Activated CD8-positive, alpha-beta memory T cell treated with anti-CD3 and anti-CD28 coated beads for 48 hours (primary cell): ENCODE measurements around the gene SYTL3.

Experiments used
- DNase-seq, 3 experiments: peaks; one replicate each; pipeline ENCODE4 v3.0.0-alpha.2; 2020; ENCODE audit warnings: low read depth in 2 of 3, low spot score in 2 of 3

The SYTL3 gene

DNA sequence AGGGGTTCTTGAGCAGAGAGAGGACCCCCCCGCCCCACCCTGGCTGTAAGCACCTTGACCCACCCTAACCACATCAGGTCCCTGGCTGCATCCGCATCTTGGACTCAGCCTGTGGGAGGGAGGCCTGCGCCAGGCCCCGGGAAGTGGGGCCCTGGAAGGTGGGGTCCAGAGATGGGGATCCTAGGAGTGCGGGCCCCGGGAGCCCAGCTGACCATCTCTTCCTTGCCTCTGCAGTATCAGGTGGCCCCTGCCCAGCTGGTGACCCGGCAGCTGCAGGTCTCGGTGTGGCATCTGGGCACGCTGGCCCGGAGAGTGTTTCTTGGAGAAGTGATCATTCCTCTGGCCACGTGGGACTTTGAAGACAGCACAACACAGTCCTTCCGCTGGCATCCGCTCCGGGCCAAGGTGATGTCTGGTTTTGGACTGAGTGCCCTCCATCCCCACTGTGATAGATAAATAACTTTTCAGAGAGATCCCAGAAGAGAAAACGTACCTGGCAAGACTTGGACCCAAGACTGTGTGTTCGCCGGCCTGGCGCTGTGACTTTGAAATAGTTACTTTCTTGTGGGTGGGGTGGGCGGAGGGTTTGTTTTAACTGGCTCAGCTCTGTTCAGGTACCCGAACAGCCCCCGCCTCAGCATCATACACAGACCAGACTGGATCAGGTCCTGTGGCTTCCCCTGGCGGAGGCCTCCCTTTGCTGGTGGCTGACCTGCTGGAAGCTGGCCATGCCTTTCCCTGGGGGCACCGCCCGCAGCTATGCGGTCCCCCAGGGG lies 107.3 kb downstream of the SYTL3 start:
- no peak for DNase-seq

DNA sequence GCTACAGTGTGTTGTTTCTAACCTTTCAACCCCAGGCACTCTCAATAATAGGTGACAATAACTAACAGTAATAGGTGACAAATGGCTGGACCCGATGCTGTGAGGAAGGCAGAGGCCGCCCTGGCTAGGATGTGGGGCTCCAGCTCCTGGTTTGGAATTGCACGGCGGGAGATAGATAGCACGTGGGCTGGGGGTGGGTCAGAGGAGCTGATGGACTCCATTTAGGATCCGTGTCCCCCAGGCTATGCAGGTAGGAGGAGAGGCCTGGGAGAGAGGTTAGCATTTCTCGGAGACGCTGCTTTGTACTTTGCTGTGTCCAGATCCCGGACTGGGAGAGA lies 107.9 kb downstream of the SYTL3 start:
- no peak for DNase-seq

DNA sequence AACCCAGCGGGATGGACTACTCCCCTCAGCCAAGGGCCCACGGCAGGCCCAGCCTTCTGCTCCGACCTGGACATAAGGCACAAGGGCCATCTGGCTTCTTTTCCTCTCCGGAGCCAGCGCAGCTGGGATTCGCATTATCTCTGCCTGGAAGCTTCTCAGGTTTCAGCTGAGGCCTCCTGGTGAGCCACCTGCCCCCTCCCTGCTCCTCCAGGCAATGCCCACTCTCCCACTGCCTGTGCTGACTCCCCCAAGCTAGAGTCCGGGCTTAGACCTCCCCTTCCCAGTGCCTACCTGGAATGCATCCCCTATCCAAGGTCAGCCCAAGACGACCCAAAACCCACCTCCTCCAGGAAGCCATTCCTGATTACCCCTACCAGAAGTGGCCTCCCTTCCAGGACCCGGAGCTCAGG lies 108.6 kb downstream of the SYTL3 start:
- DNase-seq: no peak

DNA sequence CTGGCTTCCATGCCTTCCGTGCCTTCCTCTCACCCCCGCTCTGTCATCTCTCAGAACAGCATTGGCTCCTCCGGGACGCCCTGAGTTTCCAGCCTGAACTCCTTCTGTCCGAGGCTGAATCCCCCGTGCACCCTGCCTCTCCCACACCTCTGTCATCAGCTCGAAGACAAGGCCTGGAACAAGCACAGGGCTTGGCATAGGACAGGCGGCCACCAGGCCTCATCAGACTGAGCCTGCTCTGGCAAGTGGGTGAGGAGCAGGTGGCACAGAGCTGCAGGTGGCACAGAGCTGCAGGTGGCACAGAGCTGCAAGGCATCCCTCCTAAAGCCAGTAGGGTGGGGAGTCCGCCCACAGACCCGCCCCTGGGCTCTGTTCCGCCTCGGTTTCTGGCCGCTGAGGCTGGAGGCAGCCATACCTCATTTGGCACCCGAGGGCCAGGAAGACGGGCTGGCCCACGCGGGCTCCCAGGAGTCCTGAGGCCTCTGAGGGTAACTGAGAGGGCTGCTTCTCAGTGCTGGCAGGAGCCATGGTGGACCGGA lies 109.2 kb downstream of the SYTL3 start:
- no peak for DNase-seq

DNA sequence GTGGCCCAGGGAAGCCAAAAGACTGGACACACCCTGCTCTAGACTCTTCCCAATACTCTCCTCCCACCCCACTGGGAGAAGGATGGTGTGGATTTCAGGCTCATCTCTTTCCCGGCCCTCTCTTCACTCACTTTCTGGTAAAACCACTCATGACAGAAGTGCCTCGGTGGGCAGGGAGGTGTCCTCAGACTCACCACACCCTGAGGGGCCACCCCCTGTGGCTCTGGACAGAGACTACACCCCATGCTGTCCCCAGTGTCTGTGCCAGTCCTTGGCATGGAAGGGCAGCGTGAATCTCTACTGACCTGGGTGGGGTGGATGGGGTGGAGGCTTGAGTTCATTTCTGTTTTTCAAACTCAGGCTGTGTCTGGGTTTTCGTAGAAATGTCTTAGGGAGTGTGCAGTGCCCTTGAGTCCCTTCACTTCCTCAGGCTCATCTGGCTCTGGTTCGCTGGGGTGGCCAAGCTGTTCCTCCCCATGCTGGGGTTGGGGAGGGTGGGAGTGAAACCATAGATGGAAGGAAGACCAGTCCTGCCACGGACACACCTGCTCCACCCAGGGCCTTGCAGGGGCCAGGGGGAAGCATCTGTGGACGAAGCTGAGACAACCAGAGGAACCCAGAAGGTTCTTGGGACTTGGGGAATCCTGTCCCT lies 110.2 kb downstream of the SYTL3 start:
- DNase-seq: no peak

DNA sequence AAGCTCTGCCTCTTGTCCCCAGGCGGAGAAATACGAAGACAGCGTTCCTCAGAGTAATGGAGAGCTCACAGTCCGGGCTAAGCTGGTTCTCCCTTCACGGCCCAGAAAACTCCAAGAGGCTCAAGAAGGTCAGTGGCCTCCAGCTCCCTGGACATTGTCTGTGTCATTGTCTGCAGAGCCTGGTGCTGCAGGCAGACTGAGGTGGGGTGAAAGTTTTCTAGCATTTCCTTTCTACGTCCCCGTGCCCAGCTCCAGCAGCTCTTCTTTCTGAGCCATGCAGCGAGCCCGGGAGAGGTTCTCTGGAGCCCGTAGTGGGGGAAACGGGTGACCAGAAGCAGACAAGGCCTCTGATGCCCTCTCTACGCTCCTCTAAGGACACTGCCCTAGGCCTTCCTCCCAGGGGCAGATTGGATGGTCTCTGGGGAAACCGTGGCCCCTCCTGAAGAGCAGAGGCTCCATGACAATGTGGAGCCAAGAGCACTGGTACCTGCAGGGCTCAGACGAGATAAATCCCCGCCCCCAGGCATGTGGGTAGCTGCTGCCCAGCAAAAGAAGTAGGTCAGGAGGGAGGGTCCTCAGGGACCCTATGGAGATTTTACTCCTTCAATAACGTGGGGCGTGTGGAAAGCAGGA lies 110.9 kb downstream of the SYTL3 start:
- no peak for DNase-seq

DNA sequence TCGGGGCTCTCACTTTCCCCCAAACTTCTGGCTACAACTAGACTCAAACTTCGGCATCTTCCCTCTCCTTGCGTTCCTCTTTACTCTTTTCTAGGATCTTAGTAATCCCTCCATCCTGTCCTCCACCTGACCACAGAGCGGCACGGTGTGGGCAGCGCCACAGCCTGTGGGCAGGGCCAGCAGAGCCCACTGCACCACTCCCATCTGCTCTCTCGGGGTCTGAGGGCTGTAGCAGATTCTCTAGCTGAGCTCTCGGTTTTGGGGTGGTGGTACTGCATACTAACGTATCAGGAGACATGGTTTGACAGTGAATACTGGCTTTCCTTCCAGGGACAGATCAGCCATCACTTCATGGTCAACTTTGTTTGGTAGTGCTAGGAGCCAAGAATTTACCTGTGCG lies 111.9 kb downstream of the SYTL3 start:
- no peak for DNase-seq

DNA sequence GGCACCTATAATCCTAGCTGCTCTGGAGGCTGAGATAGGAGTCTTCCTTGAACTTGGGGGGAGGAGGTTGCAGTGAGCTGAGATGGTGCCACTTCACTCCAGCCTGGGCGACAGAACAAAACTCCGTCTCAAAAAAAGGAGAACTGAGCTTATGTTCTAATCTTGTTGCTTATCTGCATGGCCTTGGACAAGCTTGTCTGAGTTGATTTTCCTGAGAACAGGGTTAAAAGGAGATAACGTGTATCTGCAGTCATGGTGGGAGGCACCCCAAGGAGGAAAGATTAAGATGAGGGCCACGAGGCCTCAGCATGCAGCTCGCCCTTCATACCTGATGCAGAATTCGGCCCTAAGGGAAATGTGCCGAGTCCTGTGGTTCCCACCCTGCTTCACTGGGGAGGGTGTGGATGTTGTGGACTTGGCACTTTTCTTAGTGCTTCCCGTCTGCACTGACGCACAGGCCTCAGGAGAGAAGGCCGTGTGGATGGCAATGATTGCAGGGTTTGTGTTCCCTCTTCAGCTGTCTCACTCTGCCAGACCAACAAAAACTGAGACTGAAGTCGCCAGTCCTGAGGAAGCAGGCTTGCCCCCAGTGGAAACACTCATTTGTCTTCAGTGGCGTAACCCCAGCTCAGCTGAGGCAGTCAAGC lies 113.1 kb downstream of the SYTL3 start:
- DNase-seq: no peak

DNA sequence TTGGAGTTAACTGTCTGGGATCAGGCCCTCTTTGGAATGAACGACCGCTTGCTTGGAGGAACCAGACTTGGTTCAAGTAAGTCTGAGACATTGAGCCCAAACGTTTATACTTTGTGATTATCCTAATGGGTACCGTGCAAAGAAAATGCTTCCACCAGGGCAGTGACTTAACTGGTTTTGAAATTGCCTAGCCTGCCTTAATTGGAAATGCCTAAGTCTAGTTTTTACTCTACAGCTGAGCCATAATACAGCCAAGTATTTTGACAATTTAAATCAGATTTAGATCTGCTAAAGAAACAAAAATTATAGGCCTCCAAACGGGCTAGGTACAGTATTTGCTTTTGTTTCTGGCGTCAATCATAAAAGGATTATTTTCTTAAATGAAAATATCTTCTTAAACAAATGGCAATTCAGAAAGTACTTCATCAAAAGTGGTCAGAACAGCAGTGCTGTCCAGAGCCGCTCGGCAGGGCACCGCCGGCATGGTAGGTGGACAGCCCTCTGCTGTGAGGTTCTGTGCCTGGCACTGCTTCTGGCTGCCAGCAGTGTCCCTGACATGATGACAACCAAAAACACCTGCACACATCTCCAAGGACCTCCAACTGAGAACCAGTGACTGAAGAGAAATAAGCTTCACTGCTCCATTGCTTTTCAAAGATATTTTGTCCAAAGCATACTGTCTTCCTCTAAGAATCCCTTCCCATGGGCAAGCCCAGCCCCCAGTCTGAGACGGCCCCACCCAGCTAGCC lies 113.8 kb downstream of the SYTL3 start:
- no peak for DNase-seq

DNA sequence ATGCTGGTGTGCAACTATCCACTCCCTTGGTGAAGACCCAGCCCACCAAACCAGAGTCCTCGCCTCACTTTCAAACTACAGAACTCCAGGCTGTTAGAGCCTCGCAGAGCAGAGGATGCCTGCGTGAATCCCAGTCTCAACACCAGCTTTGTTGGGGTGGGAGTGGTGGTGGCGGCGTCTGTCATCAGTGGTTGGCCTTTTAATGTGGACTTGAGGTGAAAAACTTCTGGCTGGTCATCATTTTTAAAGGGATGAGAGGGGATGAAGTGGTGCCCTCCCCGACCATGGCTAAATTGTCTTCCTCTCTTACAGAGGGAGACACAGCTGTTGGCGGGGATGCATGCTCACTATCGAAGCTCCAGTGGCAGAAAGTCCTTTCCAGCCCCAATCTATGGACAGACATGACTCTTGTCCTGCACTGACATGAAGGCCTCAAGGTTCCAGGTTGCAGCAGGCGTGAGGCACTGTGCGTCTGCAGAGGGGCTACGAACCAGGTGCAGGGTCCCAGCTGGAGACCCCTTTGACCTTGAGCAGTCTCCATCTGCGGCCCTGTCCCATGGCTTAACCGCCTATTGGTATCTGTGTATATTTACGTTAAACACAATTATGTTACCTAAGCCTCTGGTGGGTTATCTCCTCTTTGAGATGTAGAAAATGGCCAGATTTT lies 114.5 kb downstream of the SYTL3 start:
- no peak for DNase-seq

DNA sequence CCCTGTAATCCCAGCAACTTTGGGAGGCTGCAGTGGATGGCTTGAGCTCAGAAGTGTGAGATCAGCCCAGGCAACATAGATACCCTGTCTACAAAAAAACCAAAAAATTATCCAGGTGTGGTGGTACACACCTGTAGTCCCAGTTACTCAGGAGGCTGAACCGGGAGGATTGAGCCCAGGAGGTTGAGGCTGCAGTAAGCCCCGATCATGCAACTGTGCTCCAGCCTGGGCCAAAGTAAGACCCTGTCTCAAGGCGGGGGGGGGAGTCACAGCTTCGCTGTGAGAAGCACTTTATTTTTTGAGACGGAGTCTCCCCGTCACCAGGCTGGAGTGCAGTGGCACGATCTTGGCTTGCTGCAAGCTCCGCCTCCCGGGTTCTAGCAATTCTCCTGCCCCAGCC lies 115.1 kb downstream of the SYTL3 start:
- DNase-seq: no peak

DNA sequence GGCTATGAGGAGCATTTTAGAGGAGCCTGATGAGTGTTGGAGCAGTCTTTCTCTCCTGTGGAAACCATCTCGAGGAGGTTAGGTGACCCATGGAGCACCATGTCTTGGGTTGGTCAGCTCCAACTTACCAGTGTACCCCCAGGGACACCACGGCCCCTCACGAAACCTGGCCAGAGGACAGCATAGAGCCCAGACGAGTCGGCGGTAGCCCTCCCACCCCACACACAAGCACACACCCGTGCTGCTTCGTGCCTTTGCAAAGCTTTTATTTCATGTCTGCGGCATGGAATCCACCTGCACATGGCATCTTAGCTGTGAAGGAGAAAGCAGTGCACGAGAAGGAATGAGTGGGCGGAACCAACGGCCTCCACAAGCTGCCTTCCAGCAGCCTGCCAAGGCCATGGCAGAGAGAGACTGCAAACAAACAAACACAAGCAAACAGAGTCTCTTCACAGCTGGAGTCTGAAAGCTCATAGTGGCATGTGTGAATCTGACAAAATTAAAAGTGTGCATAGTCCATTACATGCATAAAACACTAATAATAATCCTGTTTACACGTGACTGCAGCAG lies 115.7 kb downstream of the SYTL3 start:
- DNase-seq: no peak

DNA sequence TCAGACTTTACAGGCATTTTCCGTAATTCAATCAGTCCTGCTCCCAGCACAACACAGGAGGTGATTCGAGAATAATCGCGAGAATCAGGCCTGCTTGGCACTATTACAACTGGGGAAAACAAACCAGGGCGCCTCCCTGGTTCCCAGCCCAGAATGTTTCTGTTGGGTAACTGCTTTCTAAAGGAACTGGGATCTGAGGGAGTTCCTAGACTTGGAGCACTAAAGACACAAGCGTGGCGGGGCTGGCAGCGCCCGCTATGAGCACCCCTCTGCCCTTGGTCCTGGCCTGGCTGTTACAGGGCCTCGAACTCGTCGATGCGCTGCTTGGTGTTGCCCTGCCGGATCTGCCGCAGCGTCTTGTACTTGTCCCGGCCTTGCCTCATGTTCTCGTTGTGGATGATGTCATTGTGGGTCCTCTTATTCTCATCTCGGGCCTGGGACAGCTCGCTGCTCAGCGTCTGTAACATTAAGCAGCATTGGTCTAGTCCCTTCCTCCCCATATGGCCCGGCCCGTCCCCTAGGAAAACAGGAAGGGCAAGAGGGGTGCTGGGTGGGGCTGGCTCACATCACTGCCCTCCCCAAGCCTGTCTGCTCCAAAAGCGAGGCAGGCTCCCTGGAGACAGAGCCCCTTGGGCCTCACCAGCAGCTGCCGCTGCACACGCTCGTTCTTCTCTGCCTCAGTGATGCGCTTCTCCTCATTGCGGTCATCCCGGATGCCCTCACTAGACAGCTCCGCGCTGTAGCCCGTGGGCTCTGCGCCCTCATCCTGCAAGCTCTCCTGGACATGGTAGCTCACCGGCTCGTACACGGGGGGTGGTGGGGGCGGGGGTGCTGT lies 117.0 kb downstream of the SYTL3 start:
- DNase-seq: no peak

DNA sequence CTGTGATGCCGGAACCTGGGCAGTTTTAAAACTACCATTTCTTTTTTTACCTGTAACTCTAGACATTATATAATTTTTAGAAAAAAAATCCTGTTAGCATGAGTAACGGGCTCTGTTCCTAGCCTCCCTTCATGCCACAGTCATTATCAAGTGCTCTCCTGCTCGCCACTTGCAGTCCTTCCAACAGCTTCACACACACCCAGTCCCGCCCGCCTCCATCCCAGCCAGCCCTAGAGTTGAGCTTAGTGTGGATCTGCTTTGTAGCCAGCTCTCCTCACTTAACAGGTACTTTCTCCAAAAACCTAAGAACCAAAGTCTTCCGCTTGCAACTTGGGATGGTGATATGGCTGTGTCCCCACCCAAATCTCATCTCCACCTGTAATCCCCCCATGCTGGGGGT lies 117.9 kb downstream of the SYTL3 start:
- DNase-seq: no peak

DNA sequence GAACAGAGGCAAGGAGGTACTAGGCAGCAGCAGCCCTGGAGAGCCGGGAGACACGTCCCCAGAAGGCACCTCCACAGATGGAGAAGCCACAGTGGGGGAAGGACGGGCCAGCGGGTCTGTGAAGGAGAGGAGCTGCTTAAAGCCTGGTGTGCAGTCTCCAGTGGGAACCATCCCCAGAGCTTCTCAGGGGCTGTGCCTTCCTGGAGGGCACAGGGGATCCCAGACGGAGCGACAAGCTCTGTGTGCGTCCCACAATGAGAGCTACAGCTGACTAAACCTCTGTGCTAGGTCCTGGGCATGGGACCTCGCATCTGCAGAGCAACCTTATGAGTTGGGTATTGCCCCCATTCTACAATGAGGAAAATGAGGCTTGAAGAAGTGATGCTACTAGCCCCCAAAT lies 118.6 kb downstream of the SYTL3 start:
- DNase-seq: no peak

DNA sequence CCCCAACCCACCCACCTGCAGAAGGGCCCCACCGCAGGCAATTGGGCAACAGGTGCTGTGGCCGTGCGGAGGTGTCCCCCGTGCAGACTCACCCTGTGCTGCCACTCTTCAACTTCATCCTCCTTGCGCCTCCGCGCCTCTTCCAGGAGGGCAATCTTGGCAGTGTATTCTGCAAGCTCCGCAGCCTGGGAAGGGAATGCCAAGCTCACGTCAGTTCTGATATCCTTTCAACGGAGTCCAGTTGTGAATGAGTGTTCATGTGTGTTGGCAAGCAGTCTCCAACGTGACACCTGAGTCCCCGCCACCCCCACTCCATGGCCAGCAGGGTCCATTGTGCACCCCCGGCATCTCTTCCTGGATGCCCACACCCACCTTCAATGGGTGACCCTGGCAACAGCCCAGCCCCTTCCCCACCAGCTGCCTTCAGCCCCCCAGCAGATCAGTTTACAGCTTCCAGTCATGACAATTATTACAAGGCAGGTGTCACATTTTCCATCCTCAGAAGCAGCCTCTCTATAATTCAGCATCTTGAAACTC lies 119.4 kb downstream of the SYTL3 start:
- no peak for DNase-seq

DNA sequence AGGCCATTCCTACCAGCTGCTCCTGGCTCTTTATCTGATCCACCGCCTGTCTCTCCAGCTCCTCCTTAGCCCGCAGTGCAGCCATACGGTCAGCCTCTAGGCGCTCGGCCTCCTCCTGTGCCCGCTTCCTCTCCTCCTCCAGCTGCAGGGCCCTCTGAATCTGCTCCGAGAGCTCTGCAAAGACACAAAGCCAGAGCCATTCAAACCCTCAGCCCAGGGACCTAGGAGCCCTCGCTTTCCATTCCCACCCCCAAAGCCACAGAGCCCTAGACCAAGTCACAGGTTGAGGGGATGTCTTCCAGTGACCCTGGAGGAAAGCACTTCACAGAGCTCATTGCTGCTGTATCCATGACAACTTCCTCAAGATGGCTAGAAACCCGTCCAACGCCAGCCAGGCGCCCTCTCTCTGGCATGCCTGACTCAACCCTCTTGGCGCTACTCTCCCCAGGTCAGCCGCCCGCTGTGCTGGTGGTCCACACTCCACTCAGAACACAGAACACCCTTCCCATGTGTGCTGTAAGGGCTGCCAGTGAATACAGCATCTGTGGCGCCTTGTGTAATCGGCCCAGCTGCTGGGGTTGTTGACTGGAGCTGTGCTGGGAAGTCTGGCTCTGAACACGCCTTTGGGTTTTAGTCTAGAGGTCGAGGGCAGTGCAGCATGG lies 120.0 kb downstream of the SYTL3 start:
- DNase-seq: no peak

DNA sequence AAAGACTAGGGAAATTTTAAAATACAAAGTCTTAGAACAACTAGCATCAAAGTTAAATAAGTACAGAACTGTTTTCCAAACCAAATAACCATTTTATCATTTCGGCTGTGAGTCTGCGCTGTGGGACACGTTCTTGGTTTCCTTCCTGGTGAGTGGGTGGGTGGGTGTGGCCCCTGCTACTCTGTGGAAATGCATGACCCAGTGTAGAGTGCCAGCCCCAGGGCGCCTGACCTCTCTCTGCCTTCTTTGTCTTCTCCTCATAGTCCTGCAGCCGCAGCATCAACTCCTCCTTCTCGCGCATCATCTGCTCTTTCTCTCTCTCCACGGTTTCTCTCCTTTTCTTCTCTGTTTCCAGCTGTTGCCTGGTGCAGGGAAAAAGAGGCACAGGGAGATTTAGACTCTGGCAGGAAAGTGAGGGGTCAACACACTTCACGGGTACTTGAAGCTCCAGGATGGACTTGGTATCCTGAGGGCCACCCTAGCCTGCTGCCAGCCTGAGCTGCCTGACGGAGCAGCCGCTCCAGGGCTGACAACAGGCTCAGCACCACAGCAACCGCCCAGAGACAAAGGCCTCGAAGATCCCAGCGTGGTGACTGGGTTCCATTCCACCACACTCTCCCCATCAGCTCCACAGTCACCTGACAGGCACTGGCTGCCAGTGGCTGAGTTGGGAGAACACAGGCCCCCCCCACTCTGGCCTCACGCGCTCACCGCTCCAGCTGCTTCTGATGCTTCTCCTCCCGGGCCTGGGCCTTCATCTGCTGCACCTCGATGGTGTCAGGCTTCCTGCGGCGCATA lies 120.9 kb downstream of the SYTL3 start:
- no peak for DNase-seq
